Neural cell (in vitro differentiated cells): Measurements from ENCODE around the gene CCNY. TPM values are rescaled to one million over a fixed set of nuclear protein-coding genes. Genes with fewer than 3 reads are reported as not detected.

ENCODE experiments used
- H2AFZ ChIP-seq: fragments of 200-600, 300-800 bp; sonication (generic), shearing (Covaris generic); 2 replicates; pipeline ENCODE4 v1.6.0; 2014; ENCODE audit warnings: low read depth, mild to moderate bottlenecking, antibody characterized with exemption, low read length, moderate library complexity
- H3F3A ChIP-seq: fragments of 200-600 bp; shearing (Covaris generic); 2 replicates; pipeline ENCODE4 v1.6.1; 2016; ENCODE audit warnings: mild to moderate bottlenecking, moderate library complexity, mixed read lengths, antibody characterized with exemption, low read length; ENCODE audit not compliant: insufficient read depth, poor library complexity, severe bottlenecking
- H3K27ac ChIP-seq: fragments of 200-600, 300-800 bp; sonication (generic), shearing (Covaris generic); 2 replicates; pipeline ENCODE4 v1.5.1; 2014; ENCODE audit warnings: mild to moderate bottlenecking, low read length, moderate library complexity
- H3K27me3 ChIP-seq: fragments of 300-800, 200-600 bp; sonication (generic), shearing (Covaris generic); 2 replicates; pipeline ENCODE4 v1.6.0; 2014; ENCODE audit warnings: mild to moderate bottlenecking, low read depth, low read length, moderate library complexity; ENCODE audit not compliant: insufficient read depth
- H3K36me3 ChIP-seq: fragments of 300-800, 200-600 bp; sonication (generic), shearing (Covaris generic); 2 replicates; pipeline ENCODE4 v1.5.1; 2014; ENCODE audit warnings: mild to moderate bottlenecking, antibody characterized with exemption, low read length, moderate library complexity; ENCODE audit not compliant: insufficient read depth
- H3K4me2 ChIP-seq: fragments of 300-800, 200-600 bp; sonication (generic), shearing (Covaris generic); 2 replicates; pipeline ENCODE4 v1.6.0; 2014; ENCODE audit warnings: mild to moderate bottlenecking, low read length
- H3K4me3 ChIP-seq: fragments of 300-800, 200-600 bp; sonication (generic), shearing (Covaris generic); 2 replicates; pipeline ENCODE4 v1.5.1; 2014; ENCODE audit warnings: mild to moderate bottlenecking, low read length, moderate library complexity
- H3K79me2 ChIP-seq: fragments of 200-600 bp; shearing (Covaris generic); replicated peaks from 2 replicates; pipeline ENCODE4 v1.6.0; 2014; ENCODE audit warnings: mild to moderate bottlenecking, low read length, moderate library complexity; ENCODE audit not compliant: insufficient read depth
- H3K9ac ChIP-seq: fragments of 300-800, 200-600 bp; sonication (generic), shearing (Covaris generic); 2 replicates; pipeline ENCODE4 v1.6.1; 2016; ENCODE audit warnings: mild to moderate bottlenecking, low read length, mixed read lengths
- H3K9me2 ChIP-seq: fragments of 200-600 bp; shearing (Covaris generic); 2 replicates; pipeline ENCODE4 v1.6.1; 2016; ENCODE audit warnings: mild to moderate bottlenecking, low read length, mixed read lengths; ENCODE audit not compliant: insufficient read depth
- H3K9me3 ChIP-seq: fragments of 200-600, 300-800 bp; sonication (generic), shearing (Covaris generic); 2 replicates; pipeline ENCODE4 v1.6.1; 2016; ENCODE audit warnings: mild to moderate bottlenecking, mixed run types, low read length, moderate library complexity, mixed read lengths
- H4K20me1 ChIP-seq: fragments of 200-600 bp; shearing (Covaris generic); 2 replicates; pipeline ENCODE4 v1.6.1; 2016; ENCODE audit warnings: mild to moderate bottlenecking, mixed run types; ENCODE audit not compliant: insufficient read depth
- EP300 ChIP-seq: fragments of 450-650 bp; conservative IDR thresholded peaks from 2 replicates; pipeline ENCODE4 v1.6.1; 2014; ENCODE audit warnings: antibody characterized with exemption, mild to moderate bottlenecking, moderate library complexity; ENCODE audit not compliant: poor library complexity, severe bottlenecking
- EZH2 ChIP-seq: fragments of 200-600, 300-800 bp; shearing (Covaris generic), sonication (generic); IDR thresholded peaks from 2 replicates; pipeline ENCODE4 v1.6.1; 2014; ENCODE audit warnings: antibody characterized with exemption, low read length, borderline replicate concordance, mild to moderate bottlenecking; ENCODE audit not compliant: insufficient read depth, poor library complexity, severe bottlenecking
- MXI1 ChIP-seq: fragments of 450-650 bp; conservative IDR thresholded peaks from 2 replicates; pipeline ENCODE4 v1.6.1; 2014; ENCODE audit warnings: antibody characterized with exemption, mild to moderate bottlenecking; ENCODE audit not compliant: poor library complexity, severe bottlenecking
- POLR2AphosphoS5 ChIP-seq: IDR thresholded peaks from 2 replicates; pipeline ENCODE4 v1.6.1; 2012
- SMC3 ChIP-seq: fragments of 450-650 bp; conservative IDR thresholded peaks from 2 replicates; pipeline ENCODE4 v1.6.1; 2014; ENCODE audit warnings: antibody characterized with exemption, mild to moderate bottlenecking, moderate library complexity; ENCODE audit not compliant: poor library complexity
- polyA plus RNA-seq: library from polyadenylated mRNA; depleted of rRNA; stranded (reverse); fragments of >200 nt; gene quantifications from 2 replicates; pipeline ENCODE4 v1.2.3, GENCODE V29; 2014
- TF ChIP-seq, protein P1 (sequence below): fragments of 450-650 bp; IDR thresholded peaks from 2 replicates; pipeline ENCODE4 v1.5.1; 2014; ENCODE audit warnings: antibody characterized with exemption, mild to moderate bottlenecking, moderate library complexity; ENCODE audit not compliant: poor library complexity, severe bottlenecking
- TF ChIP-seq, protein P2 (sequence below): IDR thresholded peaks from 2 replicates; pipeline ENCODE4 v1.6.1; 2012; ENCODE audit warnings: borderline replicate concordance

CCNY gene
- polyA plus RNA-seq, 1 donor from 2014 or later: 36.4 TPM

DNA sequence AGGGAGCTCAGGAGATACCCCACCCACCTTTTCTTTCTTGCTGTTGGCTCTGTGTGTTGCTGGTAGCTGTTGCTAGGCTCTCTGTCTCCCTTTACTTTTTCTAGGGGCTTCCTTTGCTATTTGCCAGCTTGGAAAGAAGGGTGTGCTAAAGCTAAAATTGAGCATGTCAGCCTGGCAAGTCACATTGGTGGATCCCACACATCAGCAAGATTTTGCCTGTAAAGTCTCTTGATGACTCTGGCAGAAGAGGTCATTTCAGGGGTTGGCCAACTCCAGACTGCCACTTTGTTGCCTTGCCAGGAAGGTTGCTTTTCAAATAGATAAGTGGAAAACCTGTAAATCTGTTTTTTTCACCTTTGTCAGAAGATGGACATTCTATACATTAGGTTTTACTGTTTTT, 9.9 kb downstream of the CCNY start:
- H3K36me3 ChIP-seq: no peaks in the 10 kb centered on the region
- no peak overlapping the region for H2AFZ ChIP-seq
- TF ChIP-seq SMC3 (no peak), POLR2AphosphoS5 (no peak), EZH2 (no peak)
- TF ChIP-seq, protein P1, sequence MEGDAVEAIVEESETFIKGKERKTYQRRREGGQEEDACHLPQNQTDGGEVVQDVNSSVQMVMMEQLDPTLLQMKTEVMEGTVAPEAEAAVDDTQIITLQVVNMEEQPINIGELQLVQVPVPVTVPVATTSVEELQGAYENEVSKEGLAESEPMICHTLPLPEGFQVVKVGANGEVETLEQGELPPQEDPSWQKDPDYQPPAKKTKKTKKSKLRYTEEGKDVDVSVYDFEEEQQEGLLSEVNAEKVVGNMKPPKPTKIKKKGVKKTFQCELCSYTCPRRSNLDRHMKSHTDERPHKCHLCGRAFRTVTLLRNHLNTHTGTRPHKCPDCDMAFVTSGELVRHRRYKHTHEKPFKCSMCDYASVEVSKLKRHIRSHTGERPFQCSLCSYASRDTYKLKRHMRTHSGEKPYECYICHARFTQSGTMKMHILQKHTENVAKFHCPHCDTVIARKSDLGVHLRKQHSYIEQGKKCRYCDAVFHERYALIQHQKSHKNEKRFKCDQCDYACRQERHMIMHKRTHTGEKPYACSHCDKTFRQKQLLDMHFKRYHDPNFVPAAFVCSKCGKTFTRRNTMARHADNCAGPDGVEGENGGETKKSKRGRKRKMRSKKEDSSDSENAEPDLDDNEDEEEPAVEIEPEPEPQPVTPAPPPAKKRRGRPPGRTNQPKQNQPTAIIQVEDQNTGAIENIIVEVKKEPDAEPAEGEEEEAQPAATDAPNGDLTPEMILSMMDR: no peak
- no peak overlapping the region for H3K27ac ChIP-seq
- peaks cover 70% of the 10 kb centered on the region for H3K79me2 ChIP-seq
- H4K20me1 ChIP-seq: no peaks in the 10 kb centered on the region
- H3K4me2 ChIP-seq: no peak overlapping the region
- no peaks in the 10 kb centered on the region for H3F3A ChIP-seq
- no peaks in the 10 kb centered on the region for H3K9me2 ChIP-seq
- no peaks in the 10 kb centered on the region for H3K9me3 ChIP-seq
- no peak overlapping the region for H3K4me3 ChIP-seq
- no peaks in the 10 kb centered on the region for H3K27me3 ChIP-seq
- no peak overlapping the region for H3K9ac ChIP-seq

DNA sequence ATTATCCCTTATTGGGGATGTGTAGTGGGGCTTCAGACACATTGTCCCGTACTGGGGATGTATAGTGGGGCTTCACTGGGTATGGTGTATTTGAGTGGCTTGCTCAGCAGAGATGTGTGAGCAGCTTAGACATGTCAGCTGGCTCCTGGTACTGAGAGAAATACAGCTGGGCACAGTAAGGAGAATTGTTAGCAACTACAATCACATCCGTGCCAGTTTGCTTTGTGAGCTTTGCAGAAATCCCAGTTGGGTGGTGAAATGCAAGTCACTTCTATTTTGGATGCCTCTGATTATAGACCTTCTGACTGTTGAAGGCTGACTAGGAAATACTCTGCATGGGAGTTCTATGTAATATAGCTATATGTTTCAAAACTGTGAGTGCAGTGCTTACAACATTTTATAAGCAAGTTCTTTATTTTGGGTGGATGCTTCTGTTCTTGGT, 10.8 kb downstream of the CCNY start:
- H3K79me2 ChIP-seq: peaks cover 65% of the 10 kb centered on the region
- no peaks in the 10 kb centered on the region for H3K27me3 ChIP-seq
- H3K4me3 ChIP-seq: no peak overlapping the region
- H3K9me2 ChIP-seq: no peaks in the 10 kb centered on the region
- H3K9ac ChIP-seq: no peak overlapping the region
- no peak overlapping the region for H3K4me2 ChIP-seq
- no peaks in the 10 kb centered on the region for H4K20me1 ChIP-seq
- no peaks in the 10 kb centered on the region for H3K36me3 ChIP-seq
- TF ChIP-seq MXI1 (no peak), POLR2AphosphoS5 (no peak), SMC3 (no peak), EZH2 (no peak), EP300 (no peak)
- TF ChIP-seq, protein P2, sequence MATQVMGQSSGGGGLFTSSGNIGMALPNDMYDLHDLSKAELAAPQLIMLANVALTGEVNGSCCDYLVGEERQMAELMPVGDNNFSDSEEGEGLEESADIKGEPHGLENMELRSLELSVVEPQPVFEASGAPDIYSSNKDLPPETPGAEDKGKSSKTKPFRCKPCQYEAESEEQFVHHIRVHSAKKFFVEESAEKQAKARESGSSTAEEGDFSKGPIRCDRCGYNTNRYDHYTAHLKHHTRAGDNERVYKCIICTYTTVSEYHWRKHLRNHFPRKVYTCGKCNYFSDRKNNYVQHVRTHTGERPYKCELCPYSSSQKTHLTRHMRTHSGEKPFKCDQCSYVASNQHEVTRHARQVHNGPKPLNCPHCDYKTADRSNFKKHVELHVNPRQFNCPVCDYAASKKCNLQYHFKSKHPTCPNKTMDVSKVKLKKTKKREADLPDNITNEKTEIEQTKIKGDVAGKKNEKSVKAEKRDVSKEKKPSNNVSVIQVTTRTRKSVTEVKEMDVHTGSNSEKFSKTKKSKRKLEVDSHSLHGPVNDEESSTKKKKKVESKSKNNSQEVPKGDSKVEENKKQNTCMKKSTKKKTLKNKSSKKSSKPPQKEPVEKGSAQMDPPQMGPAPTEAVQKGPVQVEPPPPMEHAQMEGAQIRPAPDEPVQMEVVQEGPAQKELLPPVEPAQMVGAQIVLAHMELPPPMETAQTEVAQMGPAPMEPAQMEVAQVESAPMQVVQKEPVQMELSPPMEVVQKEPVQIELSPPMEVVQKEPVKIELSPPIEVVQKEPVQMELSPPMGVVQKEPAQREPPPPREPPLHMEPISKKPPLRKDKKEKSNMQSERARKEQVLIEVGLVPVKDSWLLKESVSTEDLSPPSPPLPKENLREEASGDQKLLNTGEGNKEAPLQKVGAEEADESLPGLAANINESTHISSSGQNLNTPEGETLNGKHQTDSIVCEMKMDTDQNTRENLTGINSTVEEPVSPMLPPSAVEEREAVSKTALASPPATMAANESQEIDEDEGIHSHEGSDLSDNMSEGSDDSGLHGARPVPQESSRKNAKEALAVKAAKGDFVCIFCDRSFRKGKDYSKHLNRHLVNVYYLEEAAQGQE: no peak
- TF ChIP-seq, protein P1: no peak
- no peak overlapping the region for H2AFZ ChIP-seq
- H3K27ac ChIP-seq: no peak overlapping the region
- no peaks in the 10 kb centered on the region for H3F3A ChIP-seq
- no peaks in the 10 kb centered on the region for H3K9me3 ChIP-seq
